Measurements from ENCODE around the gene RASGRF2.

The RASGRF2 gene

GRCh38 chr5:81164476-81164875 is 204.3 kb downstream of the RASGRF2 start:
- no peak for TF ChIP-seq EZH2phosphoT487 (IDR thresholded peaks at IDR 0.05; ENCODE audit: borderline replicate concordance)
- TF ChIP-seq, protein P1, sequence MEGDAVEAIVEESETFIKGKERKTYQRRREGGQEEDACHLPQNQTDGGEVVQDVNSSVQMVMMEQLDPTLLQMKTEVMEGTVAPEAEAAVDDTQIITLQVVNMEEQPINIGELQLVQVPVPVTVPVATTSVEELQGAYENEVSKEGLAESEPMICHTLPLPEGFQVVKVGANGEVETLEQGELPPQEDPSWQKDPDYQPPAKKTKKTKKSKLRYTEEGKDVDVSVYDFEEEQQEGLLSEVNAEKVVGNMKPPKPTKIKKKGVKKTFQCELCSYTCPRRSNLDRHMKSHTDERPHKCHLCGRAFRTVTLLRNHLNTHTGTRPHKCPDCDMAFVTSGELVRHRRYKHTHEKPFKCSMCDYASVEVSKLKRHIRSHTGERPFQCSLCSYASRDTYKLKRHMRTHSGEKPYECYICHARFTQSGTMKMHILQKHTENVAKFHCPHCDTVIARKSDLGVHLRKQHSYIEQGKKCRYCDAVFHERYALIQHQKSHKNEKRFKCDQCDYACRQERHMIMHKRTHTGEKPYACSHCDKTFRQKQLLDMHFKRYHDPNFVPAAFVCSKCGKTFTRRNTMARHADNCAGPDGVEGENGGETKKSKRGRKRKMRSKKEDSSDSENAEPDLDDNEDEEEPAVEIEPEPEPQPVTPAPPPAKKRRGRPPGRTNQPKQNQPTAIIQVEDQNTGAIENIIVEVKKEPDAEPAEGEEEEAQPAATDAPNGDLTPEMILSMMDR (conservative IDR thresholded peaks at IDR 0.05; ENCODE audit: low read length), result no peak
- H3K9me2 ChIP-seq (replicated peaks; ENCODE audit: low read depth, low read length), result no peaks in the 10 kb centered on the region
- no peak overlapping the region for H3K9ac ChIP-seq (ENCODE audit: low read depth, low read length, poor library complexity, severe bottlenecking)
- H3K4me2 ChIP-seq (ENCODE audit: low read depth, low read length, poor library complexity, severe bottlenecking), result no peak overlapping the region
- H3K27me3 ChIP-seq (ENCODE audit: insufficient read depth, low read length, poor library complexity, severe bottlenecking), result no peaks in the 10 kb centered on the region
- H3K36me3 ChIP-seq (ENCODE audit: insufficient read depth, low read length), result no peaks in the 10 kb centered on the region
- no peaks in the 10 kb centered on the region for H3F3A ChIP-seq (ENCODE audit: low read depth)
- H3K4me3 ChIP-seq (ENCODE audit: low read length, poor library complexity, severe bottlenecking), result no peak overlapping the region
- H3K4me1 ChIP-seq (ENCODE audit: insufficient read depth, low read length, poor library complexity, severe bottlenecking), result no peaks in the 10 kb centered on the region
- no peak overlapping the region for H2AFZ ChIP-seq (ENCODE audit: low read length)
- no peaks in the 10 kb centered on the region for H3K9me3 ChIP-seq (ENCODE audit: insufficient read depth, low read depth, low read length)
- H4K20me1 ChIP-seq (ENCODE audit: insufficient read depth, low read length, poor library complexity, severe bottlenecking), result no peaks in the 10 kb centered on the region
- H3K79me2 ChIP-seq (ENCODE audit: insufficient read depth, low read length), result no peaks in the 10 kb centered on the region

GRCh38 chr5:81164936-81165335 is 204.8 kb downstream of the RASGRF2 start:
- Histone ChIP-seq H3K4me3 (ENCODE audit: low read length, poor library complexity, severe bottlenecking) (no peak overlapping the region), H3F3A (ENCODE audit: low read depth) (no peaks in the 10 kb centered on the region), H3K4me1 (ENCODE audit: insufficient read depth, low read length, poor library complexity, severe bottlenecking) (no peaks in the 10 kb centered on the region), H3K27me3 (ENCODE audit: insufficient read depth, low read length, poor library complexity, severe bottlenecking) (no peaks in the 10 kb centered on the region), H3K36me3 (ENCODE audit: insufficient read depth, low read length) (no peaks in the 10 kb centered on the region), H3K9me3 (ENCODE audit: insufficient read depth, low read depth, low read length) (no peaks in the 10 kb centered on the region), H3K4me2 (ENCODE audit: low read depth, low read length, poor library complexity, severe bottlenecking) (no peak overlapping the region), H4K20me1 (ENCODE audit: insufficient read depth, low read length, poor library complexity, severe bottlenecking) (no peaks in the 10 kb centered on the region), H3K9ac (ENCODE audit: low read depth, low read length, poor library complexity, severe bottlenecking) (no peak overlapping the region), H2AFZ (ENCODE audit: low read length) (no peak overlapping the region), H3K79me2 (ENCODE audit: insufficient read depth, low read length) (no peaks in the 10 kb centered on the region), H3K9me2 (replicated peaks; ENCODE audit: low read depth, low read length) (no peaks in the 10 kb centered on the region)
- no peak for TF ChIP-seq EZH2phosphoT487 (IDR thresholded peaks at IDR 0.05; ENCODE audit: borderline replicate concordance)
- TF ChIP-seq, protein P1 (conservative IDR thresholded peaks at IDR 0.05; ENCODE audit: low read length), result no peak

DNA sequence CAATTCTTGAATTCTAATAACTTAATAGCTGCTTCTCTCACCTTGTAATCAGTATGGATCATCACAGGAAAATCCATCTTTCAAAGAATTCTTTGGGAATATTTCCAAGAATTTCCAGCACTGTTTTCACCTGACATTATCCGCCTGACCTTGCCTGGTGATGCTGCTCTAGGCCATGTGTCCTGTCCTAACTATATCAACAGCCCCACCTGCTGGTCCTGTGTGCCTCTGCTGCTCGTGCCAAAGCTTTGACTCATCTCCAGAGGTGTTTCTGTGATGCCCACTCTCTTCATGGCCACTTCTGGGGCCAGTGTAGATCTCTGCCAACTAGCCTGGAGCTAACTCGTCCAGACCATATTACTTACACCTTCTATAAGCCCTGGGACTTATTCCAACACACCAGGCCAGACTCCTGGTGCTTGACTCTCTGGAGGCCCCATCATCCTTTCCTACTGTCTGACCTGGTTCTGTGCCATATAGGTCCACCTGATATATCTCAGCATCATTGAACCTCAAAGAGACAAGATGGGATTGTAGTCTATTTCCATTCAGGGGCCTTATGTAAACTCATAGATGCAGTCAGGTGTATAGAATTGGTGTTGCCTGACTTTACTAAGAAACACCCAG is 205.4 kb downstream of the RASGRF2 start:
- Histone ChIP-seq H3K36me3 (ENCODE audit: insufficient read depth, low read length) (no peaks in the 10 kb centered on the region), H3K9ac (ENCODE audit: low read depth, low read length, poor library complexity, severe bottlenecking) (no peak overlapping the region), H3K27me3 (ENCODE audit: insufficient read depth, low read length, poor library complexity, severe bottlenecking) (no peaks in the 10 kb centered on the region), H3K9me2 (replicated peaks; ENCODE audit: low read depth, low read length) (no peaks in the 10 kb centered on the region), H3K4me3 (ENCODE audit: low read length, poor library complexity, severe bottlenecking) (no peak overlapping the region), H3K4me1 (ENCODE audit: insufficient read depth, low read length, poor library complexity, severe bottlenecking) (no peaks in the 10 kb centered on the region), H3F3A (ENCODE audit: low read depth) (no peaks in the 10 kb centered on the region), H2AFZ (ENCODE audit: low read length) (no peak overlapping the region), H3K4me2 (ENCODE audit: low read depth, low read length, poor library complexity, severe bottlenecking) (no peak overlapping the region), H3K9me3 (ENCODE audit: insufficient read depth, low read depth, low read length) (no peaks in the 10 kb centered on the region), H4K20me1 (ENCODE audit: insufficient read depth, low read length, poor library complexity, severe bottlenecking) (no peaks in the 10 kb centered on the region), H3K79me2 (ENCODE audit: insufficient read depth, low read length) (no peaks in the 10 kb centered on the region)
- TF ChIP-seq, protein P1 (conservative IDR thresholded peaks at IDR 0.05; ENCODE audit: low read length), result peak; percentile 95
- no peak for TF ChIP-seq EZH2phosphoT487 (IDR thresholded peaks at IDR 0.05; ENCODE audit: borderline replicate concordance)

All from Loucy (cell line).